GM19468 (cell line): Measurements from ENCODE around the gene CADM1.

ENCODE experiments used
- ATAC-seq: cut with Tn5 transposase; IDR thresholded peaks from one replicate; pipeline ENCODE4 v1.9.1; 2021; ENCODE audit warnings: mild to moderate bottlenecking, moderate library complexity, moderate number of reproducible peaks; ENCODE audit not compliant: unreplicated experiment; ENCODE audit errors: extremely low read depth

The CADM1 gene

GRCh38 chr11:115453693-115454490 is 50.3 kb downstream of the CADM1 start:
- ATAC-seq, result no peak

- no peak for ATAC-seq
Measured at GRCh38 chr11:115452241-115452640, 52.0 kb downstream of the CADM1 start.

- no peak for ATAC-seq
Measured at GRCh38 chr11:115450519-115450918, 53.7 kb downstream of the CADM1 start.

- ATAC-seq, result no peak
Measured at GRCh38 chr11:115447273-115447864, 56.8 kb downstream of the CADM1 start.

GRCh38 chr11:115446214-115446613 is 58.0 kb downstream of the CADM1 start:
- no peak for ATAC-seq

DNA sequence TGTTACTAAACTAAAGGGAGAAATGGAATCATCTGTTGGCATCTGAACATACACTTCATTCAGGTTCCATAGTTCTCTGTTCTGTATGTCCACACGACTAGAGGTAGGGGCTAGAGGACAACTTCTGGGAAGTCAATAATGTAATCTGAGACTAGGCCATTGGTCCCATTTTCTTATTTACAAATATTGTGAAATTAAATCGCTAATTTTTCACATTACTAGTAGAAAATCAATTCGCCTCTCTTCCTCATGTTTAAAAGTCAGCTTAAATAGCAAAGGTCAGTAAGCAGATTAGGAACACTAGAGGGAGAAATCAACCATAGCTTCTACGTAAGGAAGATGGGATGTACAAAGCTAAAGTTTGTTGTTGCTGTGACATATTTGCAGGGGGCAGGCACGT is 59.7 kb downstream of the CADM1 start:
- no peak for ATAC-seq

- ATAC-seq, result no peak
Measured at GRCh38 chr11:115439969-115440540, 64.2 kb downstream of the CADM1 start.

DNA sequence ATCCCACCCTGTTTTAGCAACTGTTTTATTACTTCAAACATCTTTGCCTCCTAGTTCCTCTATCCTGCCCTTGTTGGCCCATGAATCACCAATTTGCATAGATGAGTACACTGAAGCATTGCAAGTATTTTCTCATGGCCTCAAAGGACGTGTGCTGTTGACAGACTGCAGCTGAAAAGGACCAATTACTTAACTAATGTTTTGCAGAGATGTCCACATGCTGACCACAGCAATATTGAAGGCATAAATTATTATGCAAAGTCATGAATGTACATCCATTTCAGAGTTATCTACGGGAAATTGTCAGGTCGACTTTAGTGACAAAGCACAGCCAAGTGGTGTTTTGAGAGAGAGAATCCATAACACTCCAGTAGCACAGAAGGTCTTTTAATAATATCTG is 64.8 kb downstream of the CADM1 start:
- no peak for ATAC-seq

GRCh38 chr11:115437902-115438575 is 66.2 kb downstream of the CADM1 start:
- ATAC-seq, result no peak

GRCh38 chr11:115430345-115430744 is 73.9 kb downstream of the CADM1 start:
- ATAC-seq, result no peak

DNA sequence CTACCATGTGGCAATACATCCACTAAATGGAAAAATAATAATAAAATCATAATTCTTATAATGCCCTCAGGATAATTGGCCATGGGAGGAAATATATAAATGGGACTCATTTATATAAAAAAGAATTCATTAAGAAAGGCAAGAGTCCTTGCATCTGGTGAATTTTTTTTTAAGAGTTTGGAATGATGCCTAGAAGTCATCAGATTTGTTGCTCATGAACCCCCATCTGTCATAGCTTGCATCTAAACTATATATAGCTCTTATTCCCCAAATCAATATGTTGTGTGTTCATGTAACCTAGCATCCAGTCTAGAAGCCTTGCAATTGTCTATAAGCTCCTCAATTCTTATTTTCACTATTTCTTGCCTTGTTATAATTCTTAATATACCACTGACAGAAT is 75.9 kb downstream of the CADM1 start:
- ATAC-seq, result no peak

GRCh38 chr11:115425816-115426215 is 78.4 kb downstream of the CADM1 start:
- no peak for ATAC-seq

GRCh38 chr11:115425250-115425649 is 79.0 kb downstream of the CADM1 start:
- no peak for ATAC-seq

DNA sequence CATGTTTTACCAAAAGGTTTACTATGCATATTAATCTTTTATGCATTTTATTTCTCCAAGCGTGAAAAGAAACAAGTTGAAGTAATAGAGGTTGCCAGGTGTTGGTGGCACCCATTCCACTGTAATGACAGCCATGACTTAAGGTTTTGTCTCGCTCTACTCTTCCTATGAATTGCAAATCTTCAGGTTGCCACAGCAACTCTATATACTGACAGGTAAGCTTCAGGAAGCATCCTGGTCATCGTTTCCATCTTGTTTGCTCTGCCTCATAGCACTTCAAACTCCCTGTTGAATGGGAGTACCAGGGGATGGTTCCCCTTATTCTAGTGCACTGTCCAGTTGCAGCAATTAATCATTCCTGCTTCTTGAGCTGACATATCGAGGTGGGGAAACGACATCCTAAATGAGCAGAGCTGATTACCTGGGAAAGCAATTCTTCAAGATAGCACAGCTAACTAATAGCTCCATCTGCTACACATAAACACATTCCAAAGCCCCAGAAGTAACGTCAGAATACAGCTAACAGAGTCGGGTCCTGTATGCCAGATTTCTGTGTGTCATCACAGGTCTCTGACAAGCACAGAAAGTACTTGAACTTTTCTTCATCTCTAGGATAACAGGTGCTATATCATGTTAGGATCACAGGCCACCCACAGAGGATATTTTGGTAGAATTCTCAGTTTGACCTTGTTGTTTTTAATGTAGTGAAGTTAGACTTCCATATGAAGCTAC is 80.3 kb downstream of the CADM1 start:
- ATAC-seq, result no peak

- ATAC-seq, result no peak
Measured at GRCh38 chr11:115421992-115422689, 82.1 kb downstream of the CADM1 start.

DNA sequence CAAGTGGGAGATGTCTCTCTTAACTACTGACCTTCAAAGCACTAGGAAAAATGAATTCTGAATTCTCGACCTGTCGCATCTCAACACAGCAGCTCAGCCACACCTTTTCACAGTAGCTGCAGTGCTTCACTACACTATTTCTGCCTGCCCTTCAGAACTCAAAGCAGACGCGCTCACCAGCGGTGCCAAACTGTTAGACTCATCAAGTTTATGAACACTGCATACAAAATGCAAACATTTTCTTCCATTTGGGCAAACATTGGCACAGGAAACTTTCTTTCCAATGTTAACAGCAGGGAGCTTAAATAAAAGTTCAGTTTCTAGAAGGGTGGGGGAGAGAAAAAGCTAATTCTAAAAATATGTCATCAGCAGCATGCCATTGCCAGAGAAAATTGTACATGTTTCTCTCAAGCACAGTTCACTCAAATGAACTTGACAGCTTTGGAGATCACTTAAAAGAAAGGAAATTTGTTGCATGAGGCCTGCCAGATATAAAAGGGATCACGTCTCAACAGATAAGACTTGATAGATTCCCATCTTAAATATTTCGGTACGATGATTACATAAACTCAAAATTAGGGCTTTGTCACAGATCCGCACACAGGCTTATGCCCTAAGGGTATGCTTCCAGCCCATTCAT is 82.7 kb downstream of the CADM1 start:
- no peak for ATAC-seq

DNA sequence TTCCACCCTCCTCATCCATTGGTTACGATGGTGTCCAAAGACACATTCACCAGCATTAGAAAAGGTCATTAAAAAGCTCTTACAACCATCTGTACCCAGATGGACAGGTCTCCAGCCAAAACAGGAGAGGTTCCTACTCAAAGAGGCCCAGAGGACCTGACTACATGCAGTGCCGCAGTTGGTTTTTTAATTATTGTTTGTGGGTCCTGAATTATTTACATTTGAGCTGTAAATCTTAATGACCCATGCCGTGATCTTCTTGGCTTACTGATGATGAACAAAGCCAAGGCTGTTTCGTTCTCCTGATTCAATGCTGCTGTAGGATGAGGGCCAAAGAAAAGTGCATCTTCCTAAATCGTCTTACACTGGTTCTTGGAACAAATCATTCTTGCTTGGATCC is 83.7 kb downstream of the CADM1 start:
- no peak for ATAC-seq

DNA sequence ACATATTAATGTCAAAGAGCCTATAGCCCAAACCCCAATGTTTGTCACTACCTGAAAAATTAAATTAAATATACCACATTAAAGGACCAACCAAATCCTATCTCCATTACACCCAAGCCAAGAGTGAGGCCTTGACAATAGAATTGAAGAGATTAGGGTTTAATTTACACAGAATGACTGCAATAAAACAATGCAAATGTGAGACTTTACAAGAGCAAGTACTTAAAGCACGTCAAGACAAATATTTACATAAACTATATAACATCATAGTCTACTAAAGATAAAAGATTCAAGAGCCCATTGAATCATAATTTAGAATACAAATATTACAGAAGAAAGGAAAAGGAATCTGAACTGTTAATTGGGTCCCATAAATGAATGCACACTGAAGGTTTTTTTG is 85.6 kb downstream of the CADM1 start:
- no peak for ATAC-seq

DNA sequence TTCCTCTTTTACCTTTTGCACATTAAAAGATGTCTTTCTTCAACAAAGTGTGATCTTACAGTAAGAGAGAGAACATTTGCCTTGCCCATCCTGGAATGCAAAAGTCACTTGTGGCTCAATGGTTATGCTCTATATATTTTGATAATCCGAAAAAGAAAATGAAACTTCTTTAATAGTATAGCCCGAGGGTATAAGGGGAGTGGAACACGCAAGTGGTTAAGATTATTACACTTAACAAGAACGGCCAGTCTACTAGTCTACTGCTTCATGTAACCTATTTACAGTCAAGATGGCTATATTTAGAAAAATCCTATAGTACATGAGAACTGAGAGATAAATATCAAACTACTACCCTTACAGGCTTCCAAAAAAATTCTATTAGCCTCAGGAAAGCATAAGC is 86.1 kb downstream of the CADM1 start:
- ATAC-seq, result no peak
